WTC11 (cell line): ENCODE measurements around the gene MAEA. TPM values are rescaled to one million over a fixed set of nuclear protein-coding genes. Genes with fewer than 3 reads are reported as not detected.

ENCODE experiments used
- ATAC-seq: fragments of 200-7000 bp; cut with Tn5 transposase; 2 replicates; pipeline ENCODE4 v1.10.0; 2021; ENCODE audit warnings: mild to moderate bottlenecking, moderate library complexity
- CTCF ChIA-PET: fragments of 300-600 bp; sonication (Branson Sonifier 250); formaldehyde crosslinking; loops from one replicate; lab custom pipeline; 2021; ENCODE audit warnings: antibody characterized with exemption; lab: Charles Lee
- POLR2A ChIA-PET: fragments of 350-600 bp; sonication (Branson Sonifier 250); formaldehyde crosslinking; loops from one replicate; lab custom pipeline; 2021; ENCODE audit warnings: antibody characterized with exemption; lab: Charles Lee
- DNase-seq: peaks from one replicate; pipeline ENCODE4 v3.0.0; 2021; ENCODE audit warnings: low spot score
- H3K27ac Mint-ChIP-seq: 2 replicates; pipeline ENCODE4 v1.8.0; 2021; ENCODE audit warnings: mixed read lengths
- H3K27me3 Mint-ChIP-seq: 2 replicates; pipeline ENCODE4 v1.8.0; 2021; ENCODE audit warnings: low read depth, mild to moderate bottlenecking, moderate library complexity, mixed read lengths
- H3K36me3 Mint-ChIP-seq: 2 replicates; pipeline ENCODE4 v1.8.0; 2021; ENCODE audit warnings: mixed read lengths
- H3K4me1 Mint-ChIP-seq: 2 replicates; pipeline ENCODE4 v1.8.0; 2022; ENCODE audit warnings: mixed read lengths
- H3K4me3 Mint-ChIP-seq: 2 replicates; pipeline ENCODE4 v1.8.0; 2021; ENCODE audit warnings: mild to moderate bottlenecking, moderate library complexity, mixed read lengths
- H3K9me3 Mint-ChIP-seq: 2 replicates; pipeline ENCODE4 v1.8.0; 2021; ENCODE audit warnings: mixed read lengths
- ATF1 ChIP-seq: sonication (generic); formaldehyde crosslinking; IDR thresholded peaks from 2 replicates; pipeline ENCODE4 v1.8.1; 2023; ENCODE audit warnings: mild to moderate bottlenecking, moderate library complexity, missing genetic modification reagents
- CBFB ChIP-seq: sonication (generic); formaldehyde crosslinking; IDR thresholded peaks from 2 replicates; pipeline ENCODE4 v1.8.1; 2022; ENCODE audit warnings: mild to moderate bottlenecking, low read depth, missing genetic modification reagents
- GABPB1 ChIP-seq: sonication (generic); formaldehyde crosslinking; IDR thresholded peaks from 2 replicates; pipeline ENCODE4 v1.8.1; 2023; ENCODE audit warnings: mild to moderate bottlenecking, missing genetic modification reagents
- SMAD4 ChIP-seq: sonication (generic); formaldehyde crosslinking; IDR thresholded peaks from 2 replicates; pipeline ENCODE4 v1.8.0; 2022; ENCODE audit warnings: mild to moderate bottlenecking, missing genetic modification reagents
- SP1 ChIP-seq: sonication (generic); formaldehyde crosslinking; conservative IDR thresholded peaks from 2 replicates; pipeline ENCODE4 v1.8.1; 2022; ENCODE audit warnings: missing genetic modification reagents
- TP53 ChIP-seq: sonication (generic); formaldehyde crosslinking; IDR thresholded peaks from 2 replicates; pipeline ENCODE4 v1.8.1; 2023; ENCODE audit warnings: mild to moderate bottlenecking, missing genetic modification reagents
- ZBTB21 ChIP-seq: sonication (generic); formaldehyde crosslinking; IDR thresholded peaks from 2 replicates; pipeline ENCODE4 v1.8.1; 2023; ENCODE audit warnings: mild to moderate bottlenecking, missing genetic modification reagents, borderline replicate concordance
- ZNF396 ChIP-seq: fragments of 250-450 bp; sonication (Bioruptor Pico); IDR thresholded peaks from 2 replicates; pipeline ENCODE4 v1.8.0; 2021; ENCODE audit warnings: mild to moderate bottlenecking, moderate library complexity, borderline replicate concordance
- ZNF671 ChIP-seq: fragments of 250-450 bp; sonication (Bioruptor Pico); IDR thresholded peaks from 2 replicates; pipeline ENCODE4 v1.8.0; 2021; ENCODE audit warnings: mild to moderate bottlenecking
- total RNA-seq: library from RNA; stranded (reverse); gene quantifications from 3 replicates; pipeline ENCODE4 v1.2.3, GENCODE V29; 2021
- TF ChIP-seq, protein P1 (sequence below): sonication (generic); formaldehyde crosslinking; conservative IDR thresholded peaks from 2 replicates; pipeline ENCODE4 v1.8.1; 2022; ENCODE audit warnings: mild to moderate bottlenecking, missing genetic modification reagents
- TF ChIP-seq, protein P2 (sequence below): sonication (generic); formaldehyde crosslinking; IDR thresholded peaks from 2 replicates; pipeline ENCODE4 v1.8.1; 2022; ENCODE audit warnings: mild to moderate bottlenecking, missing genetic modification reagents, moderate library complexity, borderline replicate concordance
- TF ChIP-seq, protein P3 (sequence below): sonication (generic); formaldehyde crosslinking; IDR thresholded peaks from 2 replicates; pipeline ENCODE4 v1.8.1; 2023; ENCODE audit warnings: mild to moderate bottlenecking, missing genetic modification reagents
- TF ChIP-seq, protein P4 (sequence below): sonication (generic); formaldehyde crosslinking; IDR thresholded peaks from 2 replicates; pipeline ENCODE4 v1.8.1; 2022; ENCODE audit warnings: low read depth, mild to moderate bottlenecking, moderate library complexity, missing genetic modification reagents, borderline replicate concordance
- TF ChIP-seq, protein P5 (sequence below): fragments of 200-600 bp; IDR thresholded peaks from 2 replicates; pipeline ENCODE4 v1.8.0; 2022; ENCODE audit warnings: antibody characterized with exemption
- TF ChIP-seq, protein P6 (sequence below): sonication (generic); formaldehyde crosslinking; IDR thresholded peaks from 2 replicates; pipeline ENCODE4 v1.8.0; 2022; ENCODE audit warnings: missing genetic modification reagents

MAEA gene
- total RNA-seq, 1 experiment from 2014 or later: 86.9 TPM

DNA sequence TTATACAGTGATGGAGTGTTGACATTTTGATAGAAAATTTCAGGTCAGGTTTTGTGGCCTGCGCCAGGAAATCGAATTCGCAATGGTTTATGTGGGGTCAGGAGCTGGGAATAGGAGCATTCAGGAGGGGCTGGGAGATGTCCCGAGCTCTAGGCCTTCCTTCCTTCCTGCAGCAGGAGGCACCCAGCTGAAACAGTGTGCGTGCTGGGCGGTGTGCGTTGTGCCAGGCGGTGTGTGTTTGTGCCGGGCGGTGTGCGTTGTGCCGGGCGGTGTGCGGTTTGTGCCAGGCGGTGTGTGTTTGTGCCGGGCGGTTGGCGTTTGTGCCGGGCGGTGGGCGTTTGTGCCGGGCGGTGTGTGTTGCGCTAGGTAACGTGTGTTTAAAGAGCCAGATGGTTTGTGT is 59.1 kb downstream of the MAEA start (continued):
- no peak for TF ChIP-seq TP53

DNA sequence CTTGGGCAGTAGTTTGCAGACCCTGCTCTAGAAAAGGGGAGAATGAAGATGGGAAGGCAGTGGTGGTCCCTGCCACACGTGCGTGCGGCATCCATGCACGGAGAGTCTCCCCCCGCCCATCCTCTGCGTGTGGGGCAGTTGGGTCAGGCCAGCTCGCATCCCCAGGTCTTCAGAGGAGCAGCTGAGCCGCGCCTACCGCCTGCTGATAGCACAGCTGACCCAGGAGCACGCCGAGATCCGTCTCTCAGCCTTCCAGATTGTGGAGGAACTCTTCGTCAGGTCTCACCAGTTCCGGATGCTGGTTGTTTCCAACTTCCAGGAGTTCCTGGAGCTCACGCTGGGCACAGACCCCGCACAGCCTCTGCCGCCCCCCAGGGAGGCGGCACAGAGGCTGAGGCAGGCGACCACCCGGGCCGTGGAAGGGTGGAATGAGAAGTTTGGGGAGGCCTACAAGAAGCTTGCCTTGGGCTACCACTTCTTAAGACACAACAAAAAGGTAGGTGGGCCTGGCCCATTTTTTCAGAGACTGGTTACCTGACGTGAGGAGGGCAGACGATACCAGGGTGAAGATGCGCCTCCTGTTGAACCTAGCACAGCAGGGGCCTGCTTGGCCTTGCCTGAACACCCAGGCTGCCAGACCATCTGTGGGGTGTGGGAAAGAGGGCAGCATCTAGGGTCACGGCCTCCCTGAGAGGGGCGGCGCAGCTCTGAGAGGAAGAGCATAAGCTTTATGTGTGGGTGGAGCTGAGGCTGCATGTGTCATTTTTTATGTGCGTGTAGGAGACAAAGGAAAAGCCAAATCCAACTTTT is 59.9 kb downstream of the MAEA start:
- Mint-ChIP-seq H3K27me3 (no peaks in the 10 kb centered on the region), H3K36me3 (peaks cover 18% of the 10 kb centered on the region), H3K27ac (no peak overlapping the region), H3K4me3 (no peak overlapping the region; the same call in 1 of the 2 replicates), H3K9me3 (no peaks in the 10 kb centered on the region), H3K4me1 (peaks cover 26% of the 10 kb centered on the region)
- ChIA-PET POLR2A (no interaction called here), CTCF (no interaction called here)
- no peak for DNase-seq
- TF ChIP-seq, protein P1, sequence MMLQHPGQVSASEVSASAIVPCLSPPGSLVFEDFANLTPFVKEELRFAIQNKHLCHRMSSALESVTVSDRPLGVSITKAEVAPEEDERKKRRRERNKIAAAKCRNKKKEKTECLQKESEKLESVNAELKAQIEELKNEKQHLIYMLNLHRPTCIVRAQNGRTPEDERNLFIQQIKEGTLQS (CRISPR knock-in tag): no peak
- TF ChIP-seq, protein P2, sequence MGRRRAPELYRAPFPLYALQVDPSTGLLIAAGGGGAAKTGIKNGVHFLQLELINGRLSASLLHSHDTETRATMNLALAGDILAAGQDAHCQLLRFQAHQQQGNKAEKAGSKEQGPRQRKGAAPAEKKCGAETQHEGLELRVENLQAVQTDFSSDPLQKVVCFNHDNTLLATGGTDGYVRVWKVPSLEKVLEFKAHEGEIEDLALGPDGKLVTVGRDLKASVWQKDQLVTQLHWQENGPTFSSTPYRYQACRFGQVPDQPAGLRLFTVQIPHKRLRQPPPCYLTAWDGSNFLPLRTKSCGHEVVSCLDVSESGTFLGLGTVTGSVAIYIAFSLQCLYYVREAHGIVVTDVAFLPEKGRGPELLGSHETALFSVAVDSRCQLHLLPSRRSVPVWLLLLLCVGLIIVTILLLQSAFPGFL (CRISPR knock-in tag): no peak
- no peak for TF ChIP-seq ZBTB21 (CRISPR knock-in tag)
- ATAC-seq: no peak

DNA sequence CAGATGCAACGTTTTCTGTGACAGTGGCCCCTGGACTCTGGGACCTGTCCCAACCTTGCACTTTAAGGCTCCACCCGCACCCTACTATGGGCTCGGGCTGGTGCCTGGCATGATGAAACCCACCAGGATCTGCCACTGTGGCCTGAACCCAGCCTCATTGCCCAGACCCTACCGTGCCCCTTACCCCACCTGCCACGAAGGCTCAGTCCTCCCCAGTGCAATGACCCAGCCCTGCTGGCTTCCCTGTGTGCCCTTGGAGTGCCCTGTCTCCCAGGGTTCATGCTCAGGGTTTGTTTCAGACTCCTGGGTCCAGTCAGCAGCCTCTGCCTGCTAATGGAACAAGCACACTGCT is 60.5 kb downstream of the MAEA start:
- Mint-ChIP-seq H3K4me3 (no peak overlapping the region), H3K4me1 (peaks cover 20% of the 10 kb centered on the region), H3K9me3 (no peaks in the 10 kb centered on the region), H3K27ac (peak overlapping the region; percentile 32; the same call in 1 of the 2 replicates), H3K36me3 (peaks cover 18% of the 10 kb centered on the region), H3K27me3 (no peaks in the 10 kb centered on the region)
- CTCF ChIA-PET: no interaction called here
- DNase-seq (no peak), ATAC-seq (no peak)
- POLR2A ChIA-PET: no interaction called here
- TF ChIP-seq SP1 (CRISPR knock-in tag) (no peak), SMAD4 (CRISPR knock-in tag) (no peak), ATF1 (CRISPR knock-in tag) (no peak), CBFB (CRISPR knock-in tag) (no peak)
- TF ChIP-seq, protein P3, sequence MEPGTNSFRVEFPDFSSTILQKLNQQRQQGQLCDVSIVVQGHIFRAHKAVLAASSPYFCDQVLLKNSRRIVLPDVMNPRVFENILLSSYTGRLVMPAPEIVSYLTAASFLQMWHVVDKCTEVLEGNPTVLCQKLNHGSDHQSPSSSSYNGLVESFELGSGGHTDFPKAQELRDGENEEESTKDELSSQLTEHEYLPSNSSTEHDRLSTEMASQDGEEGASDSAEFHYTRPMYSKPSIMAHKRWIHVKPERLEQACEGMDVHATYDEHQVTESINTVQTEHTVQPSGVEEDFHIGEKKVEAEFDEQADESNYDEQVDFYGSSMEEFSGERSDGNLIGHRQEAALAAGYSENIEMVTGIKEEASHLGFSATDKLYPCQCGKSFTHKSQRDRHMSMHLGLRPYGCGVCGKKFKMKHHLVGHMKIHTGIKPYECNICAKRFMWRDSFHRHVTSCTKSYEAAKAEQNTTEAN: no peak

DNA sequence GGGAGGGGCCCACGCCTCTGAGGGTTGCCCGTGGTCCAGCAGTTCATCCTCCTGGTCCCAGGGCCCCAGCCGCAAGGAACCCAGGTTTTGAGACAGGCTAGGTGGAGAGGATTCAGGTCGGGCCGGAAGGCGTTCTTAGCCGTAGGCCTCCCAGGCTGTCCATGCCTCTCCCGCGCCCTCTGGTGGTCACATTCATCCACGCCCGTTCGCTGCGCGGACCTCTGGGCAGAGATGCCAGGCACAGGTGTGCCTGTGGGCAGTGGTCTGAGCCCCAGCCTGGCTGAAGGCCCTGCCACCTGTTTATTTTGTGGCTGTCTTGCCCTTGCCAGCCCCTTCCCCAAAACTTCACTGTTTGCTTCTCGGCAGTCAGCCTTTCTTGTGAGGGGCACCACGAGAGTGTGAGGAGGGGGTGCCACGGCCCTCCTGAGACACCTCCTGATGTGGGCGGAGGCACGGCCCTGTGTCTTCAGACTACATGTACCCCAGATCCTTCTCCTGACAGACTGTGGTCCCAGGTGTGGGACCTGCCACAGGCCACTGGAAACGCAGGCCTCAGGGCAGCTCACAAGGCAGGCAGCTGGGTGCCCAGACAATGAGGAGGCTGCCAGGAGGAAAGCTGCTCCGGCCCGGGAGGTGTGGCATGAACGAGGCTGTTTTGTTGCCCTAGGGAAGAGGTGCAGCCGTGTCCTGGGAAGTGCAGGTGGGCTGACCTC is 62.3 kb downstream of the MAEA start:
- peaks cover 15% of the 10 kb centered on the region for H3K4me1 Mint-ChIP-seq
- POLR2A ChIA-PET: no interaction called here
- peak overlapping the region; percentile 11; the same call in 1 of the 2 replicates for H3K27ac Mint-ChIP-seq
- H3K4me3 Mint-ChIP-seq: no peak overlapping the region
- no peaks in the 10 kb centered on the region for H3K27me3 Mint-ChIP-seq
- peaks cover 18% of the 10 kb centered on the region for H3K36me3 Mint-ChIP-seq
- no peaks in the 10 kb centered on the region for H3K9me3 Mint-ChIP-seq
- TF ChIP-seq, protein P4, sequence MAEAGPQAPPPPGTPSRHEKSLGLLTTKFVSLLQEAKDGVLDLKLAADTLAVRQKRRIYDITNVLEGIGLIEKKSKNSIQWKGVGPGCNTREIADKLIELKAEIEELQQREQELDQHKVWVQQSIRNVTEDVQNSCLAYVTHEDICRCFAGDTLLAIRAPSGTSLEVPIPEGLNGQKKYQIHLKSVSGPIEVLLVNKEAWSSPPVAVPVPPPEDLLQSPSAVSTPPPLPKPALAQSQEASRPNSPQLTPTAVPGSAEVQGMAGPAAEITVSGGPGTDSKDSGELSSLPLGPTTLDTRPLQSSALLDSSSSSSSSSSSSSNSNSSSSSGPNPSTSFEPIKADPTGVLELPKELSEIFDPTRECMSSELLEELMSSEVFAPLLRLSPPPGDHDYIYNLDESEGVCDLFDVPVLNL (CRISPR knock-in tag): no peak
- TF ChIP-seq, protein P5, sequence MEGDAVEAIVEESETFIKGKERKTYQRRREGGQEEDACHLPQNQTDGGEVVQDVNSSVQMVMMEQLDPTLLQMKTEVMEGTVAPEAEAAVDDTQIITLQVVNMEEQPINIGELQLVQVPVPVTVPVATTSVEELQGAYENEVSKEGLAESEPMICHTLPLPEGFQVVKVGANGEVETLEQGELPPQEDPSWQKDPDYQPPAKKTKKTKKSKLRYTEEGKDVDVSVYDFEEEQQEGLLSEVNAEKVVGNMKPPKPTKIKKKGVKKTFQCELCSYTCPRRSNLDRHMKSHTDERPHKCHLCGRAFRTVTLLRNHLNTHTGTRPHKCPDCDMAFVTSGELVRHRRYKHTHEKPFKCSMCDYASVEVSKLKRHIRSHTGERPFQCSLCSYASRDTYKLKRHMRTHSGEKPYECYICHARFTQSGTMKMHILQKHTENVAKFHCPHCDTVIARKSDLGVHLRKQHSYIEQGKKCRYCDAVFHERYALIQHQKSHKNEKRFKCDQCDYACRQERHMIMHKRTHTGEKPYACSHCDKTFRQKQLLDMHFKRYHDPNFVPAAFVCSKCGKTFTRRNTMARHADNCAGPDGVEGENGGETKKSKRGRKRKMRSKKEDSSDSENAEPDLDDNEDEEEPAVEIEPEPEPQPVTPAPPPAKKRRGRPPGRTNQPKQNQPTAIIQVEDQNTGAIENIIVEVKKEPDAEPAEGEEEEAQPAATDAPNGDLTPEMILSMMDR: peak; percentile 90
- TF ChIP-seq ZNF396 (CRISPR knock-in tag) (no peak), GABPB1 (0 out of 2 replicates have a peak, but pooled peaks have one; percentile 25), ZNF671 (no peak)
- TF ChIP-seq, protein P6, sequence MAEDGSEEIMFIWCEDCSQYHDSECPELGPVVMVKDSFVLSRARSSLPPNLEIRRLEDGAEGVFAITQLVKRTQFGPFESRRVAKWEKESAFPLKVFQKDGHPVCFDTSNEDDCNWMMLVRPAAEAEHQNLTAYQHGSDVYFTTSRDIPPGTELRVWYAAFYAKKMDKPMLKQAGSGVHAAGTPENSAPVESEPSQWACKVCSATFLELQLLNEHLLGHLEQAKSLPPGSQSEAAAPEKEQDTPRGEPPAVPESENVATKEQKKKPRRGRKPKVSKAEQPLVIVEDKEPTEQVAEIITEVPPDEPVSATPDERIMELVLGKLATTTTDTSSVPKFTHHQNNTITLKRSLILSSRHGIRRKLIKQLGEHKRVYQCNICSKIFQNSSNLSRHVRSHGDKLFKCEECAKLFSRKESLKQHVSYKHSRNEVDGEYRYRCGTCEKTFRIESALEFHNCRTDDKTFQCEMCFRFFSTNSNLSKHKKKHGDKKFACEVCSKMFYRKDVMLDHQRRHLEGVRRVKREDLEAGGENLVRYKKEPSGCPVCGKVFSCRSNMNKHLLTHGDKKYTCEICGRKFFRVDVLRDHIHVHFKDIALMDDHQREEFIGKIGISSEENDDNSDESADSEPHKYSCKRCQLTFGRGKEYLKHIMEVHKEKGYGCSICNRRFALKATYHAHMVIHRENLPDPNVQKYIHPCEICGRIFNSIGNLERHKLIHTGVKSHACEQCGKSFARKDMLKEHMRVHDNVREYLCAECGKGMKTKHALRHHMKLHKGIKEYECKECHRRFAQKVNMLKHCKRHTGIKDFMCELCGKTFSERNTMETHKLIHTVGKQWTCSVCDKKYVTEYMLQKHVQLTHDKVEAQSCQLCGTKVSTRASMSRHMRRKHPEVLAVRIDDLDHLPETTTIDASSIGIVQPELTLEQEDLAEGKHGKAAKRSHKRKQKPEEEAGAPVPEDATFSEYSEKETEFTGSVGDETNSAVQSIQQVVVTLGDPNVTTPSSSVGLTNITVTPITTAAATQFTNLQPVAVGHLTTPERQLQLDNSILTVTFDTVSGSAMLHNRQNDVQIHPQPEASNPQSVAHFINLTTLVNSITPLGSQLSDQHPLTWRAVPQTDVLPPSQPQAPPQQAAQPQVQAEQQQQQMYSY: peak; percentile 80
- DNase-seq: peak; percentile 94
- peak; percentile 33 for ATAC-seq
- CTCF ChIA-PET: interaction anchor here (0.8 to 1.2 kb wide), 4 partner anchors 57 to 277 kb away, joined by 3 to 5 read pairs (median 4); no protein-coding TSS in a partner anchor
